Liver (tissue), 9 donors: ENCODE results near the gene CNOT4. TPM values are rescaled to one million over a fixed set of nuclear protein-coding genes. Genes with fewer than 3 reads are reported as not detected.

Source experiments
- DNase-seq: peaks from one replicate; pipeline ENCODE4 v3.0.0-alpha.2; 2017; ENCODE audit warnings: low spot score
- H3K27ac ChIP-seq, 2 donors: one replicate each; pipeline ENCODE4 v1.7.0; 2013; ENCODE audit warnings: inconsistent platforms in 2 of 2, low read length in 2 of 2, control low read depth in 1 of 2, low read depth in 1 of 2, mild to moderate bottlenecking in 1 of 2
- H3K27me3 ChIP-seq, 4 donors: one replicate each; pipeline versions ENCODE4 v1.6.1 to v1.7.0; 2013; ENCODE audit warnings: low read length in 3 of 4, inconsistent platforms in 1 of 4, mild to moderate bottlenecking in 1 of 4, moderate library complexity in 1 of 4; ENCODE audit not compliant: control insufficient read depth in 4 of 4, insufficient read depth in 4 of 4
- H3K36me3 ChIP-seq, 4 donors: one replicate each; pipeline versions ENCODE4 v1.6.1 to v1.7.0; 2013; ENCODE audit warnings: low read length in 3 of 4, mild to moderate bottlenecking in 3 of 4, low read depth in 1 of 4, moderate library complexity in 1 of 4; ENCODE audit not compliant: control insufficient read depth in 4 of 4, insufficient read depth in 3 of 4
- H3K4me1 ChIP-seq, 4 donors: one replicate each; pipeline versions ENCODE4 v1.6.1 to v1.7.0; 2013; ENCODE audit warnings: low read length in 3 of 4, mild to moderate bottlenecking in 3 of 4, moderate library complexity in 1 of 4; ENCODE audit not compliant: control insufficient read depth in 4 of 4, insufficient read depth in 4 of 4
- H3K4me3 ChIP-seq, 3 donors: one replicate each; pipeline versions ENCODE4 v1.6.1 to v1.7.0; 2013; ENCODE audit warnings: low read length in 3 of 3, control low read depth in 1 of 3, low read depth in 1 of 3, mild to moderate bottlenecking in 1 of 3
- H3K9ac ChIP-seq, 2 donors: one replicate each; pipeline ENCODE4 v1.7.0; 2013; ENCODE audit warnings: low read length in 2 of 2, mild to moderate bottlenecking in 2 of 2, moderate library complexity in 2 of 2, control low read depth in 1 of 2, low read depth in 1 of 2
- H3K9me3 ChIP-seq, 4 donors: one replicate each; pipeline versions ENCODE4 v1.6.1 to v1.7.0; 2013; ENCODE audit warnings: low read length in 3 of 4; ENCODE audit not compliant: control insufficient read depth in 4 of 4
- CTCF ChIP-seq: fragments of 150-350 bp; IDR thresholded peaks from 2 replicates; pipeline ENCODE4 v1.5.1; 2017; ENCODE audit warnings: improper control_type of control experiment, low read depth, low read length; ENCODE audit not compliant: missing input control
- EGR1 ChIP-seq, 2 donors: IDR thresholded peaks; 2 replicates each; pipeline ENCODE4 v1.6.1; 2016 to 2018; ENCODE audit warnings: antibody characterized with exemption in 2 of 2, low read depth in 2 of 2
- FOXA1 ChIP-seq: IDR thresholded peaks from 2 replicates; pipeline ENCODE4 v1.6.1; 2016; ENCODE audit warnings: antibody characterized with exemption
- FOXA2 ChIP-seq: IDR thresholded peaks from 2 replicates; pipeline ENCODE4 v1.6.1; 2016; ENCODE audit warnings: antibody characterized with exemption
- GABPA ChIP-seq, 2 donors: IDR thresholded peaks in 1 of 2; conservative IDR thresholded peaks in 1 of 2; 2 replicates each; pipeline ENCODE4 v1.6.1; 2016; ENCODE audit warnings: antibody characterized with exemption in 2 of 2, mild to moderate bottlenecking in 1 of 2, moderate library complexity in 1 of 2
- HNF4A ChIP-seq, 2 donors: conservative IDR thresholded peaks; 2 replicates each; pipeline ENCODE4 v1.6.1; 2016; ENCODE audit warnings: antibody characterized with exemption in 2 of 2, mild to moderate bottlenecking in 2 of 2
- HNF4G ChIP-seq: IDR thresholded peaks from 2 replicates; pipeline ENCODE4 v1.6.1; 2016; ENCODE audit warnings: antibody characterized with exemption
- JUND ChIP-seq, 2 donors: IDR thresholded peaks; 2 replicates each; pipeline ENCODE4 v1.6.1; 2016; ENCODE audit warnings: antibody characterized with exemption in 2 of 2
- NR2F2 ChIP-seq: IDR thresholded peaks from 2 replicates; pipeline ENCODE4 v1.6.1; 2016; ENCODE audit warnings: antibody characterized with exemption
- RAD21 ChIP-seq, 2 donors: IDR thresholded peaks; 2 replicates each; pipeline ENCODE4 v1.6.1; 2016; ENCODE audit warnings: antibody characterized with exemption in 2 of 2, mild to moderate bottlenecking in 2 of 2
- REST ChIP-seq: IDR thresholded peaks from 2 replicates; pipeline ENCODE4 v1.6.1; 2016; ENCODE audit warnings: antibody characterized with exemption, mild to moderate bottlenecking
- RXRA ChIP-seq, 2 donors: IDR thresholded peaks; 2 replicates each; pipeline ENCODE4 v1.6.1; 2017 to 2018; ENCODE audit warnings: antibody characterized with exemption in 2 of 2, mild to moderate bottlenecking in 1 of 2
- SP1 ChIP-seq: IDR thresholded peaks from 2 replicates; pipeline ENCODE4 v1.6.1; 2018; ENCODE audit warnings: antibody characterized with exemption, mild to moderate bottlenecking
- TAF1 ChIP-seq: conservative IDR thresholded peaks from 2 replicates; pipeline ENCODE4 v1.6.1; 2016; ENCODE audit warnings: antibody characterized with exemption, mild to moderate bottlenecking
- YY1 ChIP-seq: IDR thresholded peaks from 2 replicates; pipeline ENCODE4 v1.6.1; 2016; ENCODE audit warnings: antibody characterized with exemption, mild to moderate bottlenecking
- WGBS: extraction: QIAGEN DNeasy Blood & Tissue Kit; methylation state at CpG from one replicate; pipeline ENCODE4 v1.1.7; 2013; 5-methylcytosine and 5-hydroxymethylcytosine counted together
- polyA plus RNA-seq, 2 donors: library from polyadenylated mRNA; stranded (reverse) in 1 of 2; unstranded in 1 of 2; fragments of 200-250 nt in 1 of 2; fragments of >200 nt in 1 of 2; fragmentation: Nextera tagmentation in 1 of 2; extraction: Ambion mirVana in 1 of 2; gene quantifications; one replicate each; pipeline versions ENCODE4 v1.2.1 to v1.2.3, GENCODE V29; 2013 to 2015
- total RNA-seq, 2 donors: library from RNA; depleted of rRNA; stranded (reverse); fragments of >200 nt; gene quantifications; one replicate each; pipeline ENCODE4 v1.2.3, GENCODE V29; 2014
- TF ChIP-seq, protein P1 (sequence below): IDR thresholded peaks from 2 replicates; pipeline ENCODE4 v1.6.1; 2016; ENCODE audit warnings: antibody characterized with exemption
- TF ChIP-seq, protein P2 (sequence below): IDR thresholded peaks from 2 replicates; pipeline ENCODE4 v1.6.1; 2016; ENCODE audit warnings: antibody characterized with exemption
- TF ChIP-seq, protein P3 (sequence below): IDR thresholded peaks from 2 replicates; pipeline ENCODE4 v1.6.1; 2016; ENCODE audit warnings: antibody characterized with exemption
- donor health status: healthy.
- donor health status: healthy.
- donor health status: healthy.
- donor health status: healthy.
- donor health status: healthy.

CNOT4 gene
- total and polyA plus RNA-seq, 4 donors: 3.7 to 11.1 (median 8.6) TPM

DNA sequence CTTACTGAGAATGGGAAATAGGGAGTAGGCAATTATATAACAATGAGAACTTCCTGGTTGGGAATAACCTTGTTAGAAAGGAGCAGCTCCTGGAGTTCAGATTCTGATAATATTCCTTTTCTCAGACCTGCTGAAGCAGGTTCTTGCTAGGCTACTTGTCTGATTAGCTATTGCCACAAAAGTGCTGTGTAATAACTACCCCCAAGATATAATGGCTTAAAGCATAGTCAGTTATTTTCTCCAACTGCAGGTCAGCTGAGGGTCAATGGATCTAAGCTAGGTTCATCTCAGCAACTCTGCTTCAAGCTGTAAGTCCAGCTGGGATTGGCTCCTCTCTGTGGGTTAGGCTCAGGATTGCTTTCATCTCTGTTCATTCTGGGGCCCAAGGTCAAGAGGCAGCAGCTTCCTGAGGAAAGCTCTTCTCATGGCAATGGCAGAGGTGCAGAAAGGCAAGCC, 9.4 kb upstream of the CNOT4 start:
- H3K27me3 ChIP-seq: no peaks in the 10 kb centered on the region
- TF ChIP-seq FOXA2: no peak
- no peak for TF ChIP-seq EGR1 (IDR thresholded peaks at IDR 0.05; ENCODE audit: low read depth in 2 of 2)
- no peak for TF ChIP-seq GABPA (IDR thresholded peaks at IDR 0.05 in 1 of 2, conservative IDR thresholded peaks at IDR 0.05 in 1 of 2)
- peak; percentile 82 for TF ChIP-seq NR2F2
- no peak for TF ChIP-seq HNF4A (conservative IDR thresholded peaks at IDR 0.05)
- TF ChIP-seq, protein P1, sequence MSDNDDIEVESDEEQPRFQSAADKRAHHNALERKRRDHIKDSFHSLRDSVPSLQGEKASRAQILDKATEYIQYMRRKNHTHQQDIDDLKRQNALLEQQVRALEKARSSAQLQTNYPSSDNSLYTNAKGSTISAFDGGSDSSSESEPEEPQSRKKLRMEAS: no peak
- TF ChIP-seq RXRA (IDR thresholded peaks at IDR 0.05): no peak
- no peak for TF ChIP-seq HNF4G
- TF ChIP-seq YY1: no peak
- no peak for DNase-seq
- no peaks in the 10 kb centered on the region for H3K36me3 ChIP-seq
- H3K27ac ChIP-seq: no peak overlapping the region
- no peak overlapping the region for H3K4me3 ChIP-seq
- no peaks in the 10 kb centered on the region for H3K9me3 ChIP-seq
- no peak overlapping the region for H3K9ac ChIP-seq
- no peaks in the 10 kb centered on the region for H3K4me1 ChIP-seq

- Histone ChIP-seq H3K27me3 (no peaks in the 10 kb centered on the region), H3K9me3 (no peaks in the 10 kb centered on the region), H3K36me3 (no peaks in the 10 kb centered on the region), H3K4me1 (no peaks in the 10 kb centered on the region), H3K4me3 (no peak overlapping the region), H3K27ac (no peak overlapping the region), H3K9ac (no peak overlapping the region)
- no peak for DNase-seq
- TF ChIP-seq HNF4G (no peak), CTCF (no peak), JUND (IDR thresholded peaks at IDR 0.05) (no peak), TAF1 (no peak), EGR1 (IDR thresholded peaks at IDR 0.05; ENCODE audit: low read depth in 2 of 2) (no peak), SP1 (no peak), FOXA1 (no peak), HNF4A (conservative IDR thresholded peaks at IDR 0.05) (no peak), NR2F2 (no peak), REST (no peak), RAD21 (IDR thresholded peaks at IDR 0.05) (no peak), RXRA (IDR thresholded peaks at IDR 0.05) (no peak), YY1 (no peak)
- TF ChIP-seq, protein P2, sequence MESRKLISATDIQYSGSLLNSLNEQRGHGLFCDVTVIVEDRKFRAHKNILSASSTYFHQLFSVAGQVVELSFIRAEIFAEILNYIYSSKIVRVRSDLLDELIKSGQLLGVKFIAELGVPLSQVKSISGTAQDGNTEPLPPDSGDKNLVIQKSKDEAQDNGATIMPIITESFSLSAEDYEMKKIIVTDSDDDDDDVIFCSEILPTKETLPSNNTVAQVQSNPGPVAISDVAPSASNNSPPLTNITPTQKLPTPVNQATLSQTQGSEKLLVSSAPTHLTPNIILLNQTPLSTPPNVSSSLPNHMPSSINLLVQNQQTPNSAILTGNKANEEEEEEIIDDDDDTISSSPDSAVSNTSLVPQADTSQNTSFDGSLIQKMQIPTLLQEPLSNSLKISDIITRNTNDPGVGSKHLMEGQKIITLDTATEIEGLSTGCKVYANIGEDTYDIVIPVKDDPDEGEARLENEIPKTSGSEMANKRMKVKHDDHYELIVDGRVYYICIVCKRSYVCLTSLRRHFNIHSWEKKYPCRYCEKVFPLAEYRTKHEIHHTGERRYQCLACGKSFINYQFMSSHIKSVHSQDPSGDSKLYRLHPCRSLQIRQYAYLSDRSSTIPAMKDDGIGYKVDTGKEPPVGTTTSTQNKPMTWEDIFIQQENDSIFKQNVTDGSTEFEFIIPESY: no peak
- TF ChIP-seq, protein P3, sequence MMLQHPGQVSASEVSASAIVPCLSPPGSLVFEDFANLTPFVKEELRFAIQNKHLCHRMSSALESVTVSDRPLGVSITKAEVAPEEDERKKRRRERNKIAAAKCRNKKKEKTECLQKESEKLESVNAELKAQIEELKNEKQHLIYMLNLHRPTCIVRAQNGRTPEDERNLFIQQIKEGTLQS: no peak
- WGBS: 98% methylated on average over 1 of the region's 1 CpG
These were observed 8.8 kb upstream of the CNOT4 start for GRCh38 chr7:135518748-135519147.
